Measurements from ENCODE around the gene CDH5.

DNA sequence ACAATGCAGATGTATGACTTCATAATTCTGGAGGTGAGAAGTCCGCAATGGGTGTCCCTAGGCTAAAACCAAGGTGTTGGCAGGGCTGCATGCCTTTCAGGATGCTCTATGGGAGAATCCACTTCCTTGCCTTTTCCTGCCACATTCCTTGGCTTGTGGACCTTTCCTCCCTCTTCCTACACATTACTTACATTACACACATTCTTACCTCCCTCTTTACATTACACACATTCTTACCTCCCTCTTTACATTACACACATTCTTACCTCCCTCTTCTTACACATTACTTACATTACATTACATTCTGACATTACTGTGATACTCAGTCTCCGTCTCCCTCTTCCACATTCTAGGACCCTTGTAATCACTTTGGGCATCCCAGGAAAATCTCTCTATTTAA, 14.2 kb upstream of the CDH5 start:
- TF ChIP-seq, protein P1, sequence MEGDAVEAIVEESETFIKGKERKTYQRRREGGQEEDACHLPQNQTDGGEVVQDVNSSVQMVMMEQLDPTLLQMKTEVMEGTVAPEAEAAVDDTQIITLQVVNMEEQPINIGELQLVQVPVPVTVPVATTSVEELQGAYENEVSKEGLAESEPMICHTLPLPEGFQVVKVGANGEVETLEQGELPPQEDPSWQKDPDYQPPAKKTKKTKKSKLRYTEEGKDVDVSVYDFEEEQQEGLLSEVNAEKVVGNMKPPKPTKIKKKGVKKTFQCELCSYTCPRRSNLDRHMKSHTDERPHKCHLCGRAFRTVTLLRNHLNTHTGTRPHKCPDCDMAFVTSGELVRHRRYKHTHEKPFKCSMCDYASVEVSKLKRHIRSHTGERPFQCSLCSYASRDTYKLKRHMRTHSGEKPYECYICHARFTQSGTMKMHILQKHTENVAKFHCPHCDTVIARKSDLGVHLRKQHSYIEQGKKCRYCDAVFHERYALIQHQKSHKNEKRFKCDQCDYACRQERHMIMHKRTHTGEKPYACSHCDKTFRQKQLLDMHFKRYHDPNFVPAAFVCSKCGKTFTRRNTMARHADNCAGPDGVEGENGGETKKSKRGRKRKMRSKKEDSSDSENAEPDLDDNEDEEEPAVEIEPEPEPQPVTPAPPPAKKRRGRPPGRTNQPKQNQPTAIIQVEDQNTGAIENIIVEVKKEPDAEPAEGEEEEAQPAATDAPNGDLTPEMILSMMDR (IDR thresholded peaks at IDR 0.05): no peak
- TF ChIP-seq POLR2A (IDR thresholded peaks at IDR 0.05): no peak
